ENCODE measurements around the gene SLC46A2. TPM values are rescaled to one million over a fixed set of nuclear protein-coding genes. Genes with fewer than 3 reads are reported as not detected.

Gene SLC46A2
- total and polyA plus RNA-seq, 4 donors = 0.01 to 0.17 (median 0.07) TPM; not detected in 1

- peaks cover 0 to 4% (median 1%) of the 10 kb centered on the region in 4 donors for H3K36me3 ChIP-seq (ENCODE audit: control insufficient read depth in 4 of 4, insufficient read depth in 3 of 4, low read depth in 1 of 4, low read length in 3 of 4)
These were observed 36.0 kb downstream of the SLC46A2 start for GRCh38 chr9:112854657-112855056.

GRCh38 chr9:112853882-112854585, 36.6 kb downstream of the SLC46A2 start:
- WGBS = 88% methylated on average over 13 of the region's 13 CpGs
- Histone ChIP-seq H3K4me1 (ENCODE audit: control insufficient read depth in 4 of 4, insufficient read depth in 4 of 4, low read length in 3 of 4) (peaks cover 0 to 3% (median 1%) of the 10 kb centered on the region in 4 donors), H3K4me3 (ENCODE audit: low read depth in 1 of 3, low read length in 3 of 3) (no peak overlapping the region), H3K27me3 (ENCODE audit: control insufficient read depth in 4 of 4, insufficient read depth in 4 of 4, low read length in 3 of 4) (no peaks in the 10 kb centered on the region), H3K27ac (ENCODE audit: low read depth in 1 of 2, low read length in 2 of 2) (no peak overlapping the region), H3K9ac (ENCODE audit: low read depth in 1 of 2, low read length in 2 of 2) (no peak overlapping the region), H3K36me3 (ENCODE audit: control insufficient read depth in 4 of 4, insufficient read depth in 3 of 4, low read depth in 1 of 4, low read length in 3 of 4) (peaks cover 0 to 4% (median 1%) of the 10 kb centered on the region in 4 donors), H3K9me3 (ENCODE audit: control insufficient read depth in 4 of 4, low read length in 3 of 4) (no peaks in the 10 kb centered on the region)
- DNase-seq (ENCODE audit: low spot score) = no peak
- TF ChIP-seq FOXA1 (IDR thresholded peaks at IDR 0.05) (no peak), FOXA2 (IDR thresholded peaks at IDR 0.05) (no peak), GABPA (IDR thresholded peaks at IDR 0.05 in 1 of 2, conservative IDR thresholded peaks at IDR 0.05 in 1 of 2) (no peak), RXRA (IDR thresholded peaks at IDR 0.05) (no peak), RAD21 (IDR thresholded peaks at IDR 0.05) (no peak), ATF3 (IDR thresholded peaks at IDR 0.05) (no peak), SP1 (IDR thresholded peaks at IDR 0.05) (no peak), YY1 (IDR thresholded peaks at IDR 0.05) (no peak), MAX (IDR thresholded peaks at IDR 0.05) (no peak), TAF1 (conservative IDR thresholded peaks at IDR 0.05) (no peak), EGR1 (IDR thresholded peaks at IDR 0.05; ENCODE audit: low read depth in 2 of 2) (no peak), HNF4G (IDR thresholded peaks at IDR 0.05) (no peak), JUND (IDR thresholded peaks at IDR 0.05) (no peak), CTCF (IDR thresholded peaks at IDR 0.05; ENCODE audit: low read depth, low read length, missing input control) (no peak), NR2F2 (IDR thresholded peaks at IDR 0.05) (no peak), ZBTB33 (IDR thresholded peaks at IDR 0.05) (no peak), HNF4A (conservative IDR thresholded peaks at IDR 0.05) (no peak)

More at GRCh38 chr9:112854657-112855056, 36.0 kb downstream of the SLC46A2 start:
- Histone ChIP-seq H3K27me3 (ENCODE audit: control insufficient read depth in 4 of 4, insufficient read depth in 4 of 4, low read length in 3 of 4) (no peaks in the 10 kb centered on the region), H3K9me3 (ENCODE audit: control insufficient read depth in 4 of 4, low read length in 3 of 4) (no peaks in the 10 kb centered on the region), H3K4me1 (ENCODE audit: control insufficient read depth in 4 of 4, insufficient read depth in 4 of 4, low read length in 3 of 4) (peaks cover 0 to 3% (median 1%) of the 10 kb centered on the region in 4 donors), H3K4me3 (ENCODE audit: low read depth in 1 of 3, low read length in 3 of 3) (no peak overlapping the region), H3K27ac (ENCODE audit: low read depth in 1 of 2, low read length in 2 of 2) (no peak overlapping the region), H3K9ac (ENCODE audit: low read depth in 1 of 2, low read length in 2 of 2) (no peak overlapping the region)
- WGBS = 96% methylated on average over 10 of the region's 10 CpGs
- TF ChIP-seq HNF4A (conservative IDR thresholded peaks at IDR 0.05) (no peak), GABPA (IDR thresholded peaks at IDR 0.05 in 1 of 2, conservative IDR thresholded peaks at IDR 0.05 in 1 of 2) (no peak), CTCF (IDR thresholded peaks at IDR 0.05; ENCODE audit: low read depth, low read length, missing input control) (no peak), ATF3 (IDR thresholded peaks at IDR 0.05) (no peak), FOXA1 (IDR thresholded peaks at IDR 0.05) (no peak), NR2F2 (IDR thresholded peaks at IDR 0.05) (no peak), FOXA2 (IDR thresholded peaks at IDR 0.05) (no peak), RAD21 (IDR thresholded peaks at IDR 0.05) (no peak)
- no peak for DNase-seq (ENCODE audit: low spot score)
